Naive B cell (primary cell): ENCODE results near the gene NPTXR. TPM values are rescaled to one million over a fixed set of nuclear protein-coding genes. Genes with fewer than 3 reads are reported as not detected.

Experiments
- ATAC-seq, 2 donors: fragments of 150-1000 bp; cut with Tn5 transposase; 2 replicates each; pipeline ENCODE4 v1.10.0; 2021; ENCODE audit warnings: low read depth in 2 of 2, mild to moderate bottlenecking in 2 of 2, moderate library complexity in 2 of 2
- DNase-seq: peaks from one replicate; pipeline ENCODE4 v3.0.0; 2022
- H3K27ac Mint-ChIP-seq, 6 donors: one replicate each; pipeline ENCODE4 v1.8.0; 2020 to 2022; ENCODE audit warnings: mild to moderate bottlenecking in 6 of 6, mixed read lengths in 6 of 6, moderate library complexity in 5 of 6, inconsistent platforms in 2 of 6
- H3K27me3 Mint-ChIP-seq, 3 donors: one replicate each; pipeline ENCODE4 v1.8.0; 2021 to 2022; ENCODE audit warnings: mixed read lengths in 3 of 3, mild to moderate bottlenecking in 1 of 3
- H3K36me3 Mint-ChIP-seq, 2 donors: one replicate each; pipeline ENCODE4 v1.8.0; 2020 to 2022; ENCODE audit warnings: mixed read lengths in 2 of 2, inconsistent platforms in 1 of 2, mild to moderate bottlenecking in 1 of 2
- H3K4me1 Mint-ChIP-seq, 3 donors: one replicate each; pipeline ENCODE4 v1.8.0; 2020 to 2022; ENCODE audit warnings: mixed read lengths in 3 of 3, inconsistent platforms in 1 of 3, mild to moderate bottlenecking in 1 of 3, moderate library complexity in 1 of 3
- H3K4me3 Mint-ChIP-seq, 8 donors: one replicate each; pipeline ENCODE4 v1.8.0; 2020 to 2022; ENCODE audit warnings: mild to moderate bottlenecking in 8 of 8, mixed read lengths in 8 of 8, moderate library complexity in 8 of 8, inconsistent platforms in 2 of 8
- H3K9me3 Mint-ChIP-seq, 7 donors: one replicate each; pipeline ENCODE4 v1.8.0; 2020 to 2022; ENCODE audit warnings: mixed read lengths in 7 of 7, mild to moderate bottlenecking in 5 of 7, inconsistent platforms in 2 of 7, moderate library complexity in 1 of 7
- polyA plus RNA-seq, 6 donors: library from polyadenylated mRNA; unstranded; fragments of 300-500 nt; fragmentation: Illumina TruSeq; gene quantifications; one replicate each; pipeline ENCODE4 v1.2.3, GENCODE V29; 2021; ENCODE audit warnings: low read depth in 6 of 6

NPTXR gene
- polyA plus RNA-seq, 6 donors from 2014 or later = 0.05 to 0.17 (median 0.11) TPM; not detected in 3

DNA sequence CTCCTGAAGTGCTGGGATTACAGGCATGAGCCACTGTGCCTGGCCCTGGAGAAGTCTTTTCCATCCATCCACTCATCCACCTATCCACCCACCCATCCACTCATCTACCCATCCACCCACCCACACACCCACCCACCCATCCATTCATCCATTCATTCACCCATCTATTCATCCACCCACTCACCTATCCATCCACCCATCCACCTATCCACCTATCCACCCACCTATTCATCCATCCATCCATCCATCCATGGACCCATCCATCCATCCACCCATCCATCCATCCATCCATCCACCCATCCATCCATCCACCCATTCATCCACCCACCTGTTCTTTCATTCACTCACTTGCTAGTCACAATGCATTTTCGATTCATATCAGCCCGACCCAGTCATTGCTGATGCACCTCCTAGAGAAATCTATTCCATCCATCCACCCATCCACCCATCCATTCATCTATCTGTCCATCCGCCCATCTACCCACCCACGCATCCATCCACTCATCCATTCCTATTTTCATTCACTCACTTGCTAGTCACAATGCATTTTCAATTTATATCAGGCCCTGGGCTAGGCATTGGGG lies 70.4 kb downstream of the NPTXR start:
- no peak for DNase-seq
- peaks cover 4 to 17% (median 6%) of the 10 kb centered on the region in 3 donors for H3K4me1 Mint-ChIP-seq

DNA sequence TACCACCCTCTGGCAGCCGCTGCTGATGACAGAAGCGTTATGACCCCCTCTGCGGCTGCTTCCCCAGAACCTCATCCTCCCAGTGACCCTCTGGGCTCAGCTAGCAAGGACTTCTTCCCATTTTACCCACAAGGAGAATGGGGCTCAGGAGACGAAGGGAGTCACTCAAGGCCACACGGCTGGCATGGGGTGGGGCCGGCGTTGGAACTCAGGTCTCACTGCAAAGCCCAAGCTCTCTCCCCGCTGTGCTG lies 71.3 kb downstream of the NPTXR start:
- H3K27me3 Mint-ChIP-seq = no peaks in the 10 kb centered on the region

More for the DNA sequence above, 70.4 kb downstream of the NPTXR start:
- Mint-ChIP-seq H3K36me3 (no peaks in the 10 kb centered on the region), H3K27ac (peak overlapping the region in 1 of 6 donors; percentile 28), H3K9me3 (no peaks in the 10 kb centered on the region), H3K27me3 (no peaks in the 10 kb centered on the region), H3K4me3 (no peak overlapping the region)
- no peak for ATAC-seq

DNA sequence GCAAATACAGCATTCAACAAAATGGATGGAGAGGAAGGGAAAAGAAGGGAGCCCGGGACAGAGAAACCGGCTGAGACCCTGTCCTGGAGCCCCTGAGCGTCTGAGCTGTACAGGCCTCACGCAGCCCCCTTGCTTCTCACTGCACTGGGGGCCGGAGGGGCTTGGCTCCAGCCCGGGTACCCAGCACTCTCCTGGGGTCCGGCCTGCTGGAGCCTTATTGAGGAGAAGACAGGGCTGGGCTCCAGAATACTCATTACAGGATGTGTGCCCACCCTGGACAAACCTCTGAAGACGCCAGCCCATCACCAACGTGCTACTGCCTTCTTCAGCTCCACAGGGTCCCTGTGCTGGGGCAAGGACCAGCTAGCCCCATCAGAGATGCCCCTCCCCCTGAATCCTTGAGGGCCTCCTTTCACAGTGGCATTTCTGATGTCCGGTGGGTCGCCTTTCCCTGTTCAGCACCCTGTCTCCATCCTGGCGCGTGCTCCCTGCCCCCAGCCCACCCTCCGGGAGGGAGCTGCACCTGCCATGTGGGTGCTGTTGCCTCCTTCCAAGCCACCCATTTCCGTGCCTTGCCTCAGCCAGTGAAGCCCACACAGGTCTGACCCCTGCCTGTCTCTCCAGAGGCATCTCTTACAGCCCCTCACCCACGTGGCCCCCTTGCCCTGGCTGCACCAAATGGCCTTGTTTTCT lies 73.4 kb downstream of the NPTXR start:
- no peak overlapping the region for H3K4me3 Mint-ChIP-seq
- no peak for ATAC-seq
- H3K4me1 Mint-ChIP-seq = peaks cover 4 to 20% (median 14%) of the 10 kb centered on the region in 3 donors
- no peaks in the 10 kb centered on the region for H3K9me3 Mint-ChIP-seq
- no peaks in the 10 kb centered on the region for H3K36me3 Mint-ChIP-seq
- no peaks in the 10 kb centered on the region for H3K27me3 Mint-ChIP-seq
- H3K27ac Mint-ChIP-seq = peak overlapping the region in 2 of 6 donors; percentile 27 to 49
- DNase-seq = no peak

More for the DNA sequence above, 71.3 kb downstream of the NPTXR start:
- ATAC-seq = no peak
- H3K36me3 Mint-ChIP-seq = no peaks in the 10 kb centered on the region
- no peak overlapping the region for H3K27ac Mint-ChIP-seq
- H3K9me3 Mint-ChIP-seq = no peaks in the 10 kb centered on the region
- no peak overlapping the region for H3K4me3 Mint-ChIP-seq
- DNase-seq = no peak
- H3K4me1 Mint-ChIP-seq = peaks cover 4 to 17% (median 6%) of the 10 kb centered on the region in 3 donors

Other genes with a start within 250 kb of the NPTXR start
- not detected for gene FAM227A, start 187.6 kb downstream of the NPTXR start, polyA plus RNA-seq
- 1 to 10 TPM; 2.5 to 7.7 (median 4.4) TPM for gene CBY1, start 187.4 kb downstream of the NPTXR start, polyA plus RNA-seq
- gene TOMM22, start 162.1 kb downstream of the NPTXR start, polyA plus RNA-seq = 10 to 100 TPM; 59.6 to 78.7 (median 71.0) TPM
- gene JOSD1, start 143.1 kb downstream of the NPTXR start, polyA plus RNA-seq = 10 to 100 TPM in 3 of 6 donors, 1 to 10 TPM in 3; 8.2 to 12.1 (median 9.7) TPM
- gene GTPBP1, start 138.1 kb downstream of the NPTXR start, polyA plus RNA-seq = 10 to 100 TPM; 21.2 to 41.2 (median 33.3) TPM
- 100 to 1,000 TPM; 146 to 327 (median 208) TPM for gene SUN2, start 88.0 kb downstream of the NPTXR start, polyA plus RNA-seq
- gene DNAL4, start 49.9 kb downstream of the NPTXR start, polyA plus RNA-seq = 10 to 100 TPM; 10.6 to 15.7 (median 12.7) TPM
- gene CBX6, start 28.2 kb upstream of the NPTXR start, polyA plus RNA-seq = 1 to 10 TPM; 1.1 to 5.0 (median 3.7) TPM
- gene APOBEC3A, start 113.6 kb upstream of the NPTXR start, polyA plus RNA-seq = 1 to 10 TPM in 1 of 6 donors, under 1 TPM in 2, not detected in 3; 0.29 to 2.8 (median 0.40) TPM
- 1 to 10 TPM in 2 of 6 donors, under 1 TPM in 3, not detected in 1; 0.44 to 1.5 (median 0.56) TPM for gene APOBEC3B, start 138.3 kb upstream of the NPTXR start, polyA plus RNA-seq
- gene APOBEC3C, start 170.2 kb upstream of the NPTXR start, polyA plus RNA-seq = 100 to 1,000 TPM; 296 to 326 (median 316) TPM
- 10 to 100 TPM; 10.4 to 33.9 (median 20.4) TPM for gene APOBEC3D, start 177.1 kb upstream of the NPTXR start, polyA plus RNA-seq
- gene APOBEC3F, start 196.8 kb upstream of the NPTXR start, polyA plus RNA-seq = 10 to 100 TPM; 32.0 to 56.2 (median 36.4) TPM
- 100 to 1,000 TPM in 4 of 6 donors, 10 to 100 TPM in 2; 87.2 to 136 (median 120) TPM for gene APOBEC3G, start 233.2 kb upstream of the NPTXR start, polyA plus RNA-seq